ENCODE measurements around the gene LMNB1.

- TF ChIP-seq, protein P1, sequence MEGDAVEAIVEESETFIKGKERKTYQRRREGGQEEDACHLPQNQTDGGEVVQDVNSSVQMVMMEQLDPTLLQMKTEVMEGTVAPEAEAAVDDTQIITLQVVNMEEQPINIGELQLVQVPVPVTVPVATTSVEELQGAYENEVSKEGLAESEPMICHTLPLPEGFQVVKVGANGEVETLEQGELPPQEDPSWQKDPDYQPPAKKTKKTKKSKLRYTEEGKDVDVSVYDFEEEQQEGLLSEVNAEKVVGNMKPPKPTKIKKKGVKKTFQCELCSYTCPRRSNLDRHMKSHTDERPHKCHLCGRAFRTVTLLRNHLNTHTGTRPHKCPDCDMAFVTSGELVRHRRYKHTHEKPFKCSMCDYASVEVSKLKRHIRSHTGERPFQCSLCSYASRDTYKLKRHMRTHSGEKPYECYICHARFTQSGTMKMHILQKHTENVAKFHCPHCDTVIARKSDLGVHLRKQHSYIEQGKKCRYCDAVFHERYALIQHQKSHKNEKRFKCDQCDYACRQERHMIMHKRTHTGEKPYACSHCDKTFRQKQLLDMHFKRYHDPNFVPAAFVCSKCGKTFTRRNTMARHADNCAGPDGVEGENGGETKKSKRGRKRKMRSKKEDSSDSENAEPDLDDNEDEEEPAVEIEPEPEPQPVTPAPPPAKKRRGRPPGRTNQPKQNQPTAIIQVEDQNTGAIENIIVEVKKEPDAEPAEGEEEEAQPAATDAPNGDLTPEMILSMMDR (IDR thresholded peaks at IDR 0.05) = no peak
- TF ChIP-seq POLR2A (IDR thresholded peaks at IDR 0.05) = no peak
These were observed 1.9 kb downstream of the LMNB1 start for GRCh38 chr5:126778675-126779403.
